Left kidney (tissue), 2 donors: ENCODE results near the gene PHF3. TPM values are rescaled to one million over a fixed set of nuclear protein-coding genes. Genes with fewer than 3 reads are reported as not detected.

ENCODE experiments used
- DNase-seq: peaks from one replicate; pipeline ENCODE4 v3.0.0-alpha.2; 2013
- polyA plus RNA-seq: library from polyadenylated mRNA; unstranded; fragments of 120-200 nt; gene quantifications from one replicate; pipeline ENCODE4 v1.2.1, GENCODE V29; 2013; ENCODE audit not compliant: insufficient read length

The PHF3 gene
- polyA plus RNA-seq, 1 donor = 71.9 TPM

DNA sequence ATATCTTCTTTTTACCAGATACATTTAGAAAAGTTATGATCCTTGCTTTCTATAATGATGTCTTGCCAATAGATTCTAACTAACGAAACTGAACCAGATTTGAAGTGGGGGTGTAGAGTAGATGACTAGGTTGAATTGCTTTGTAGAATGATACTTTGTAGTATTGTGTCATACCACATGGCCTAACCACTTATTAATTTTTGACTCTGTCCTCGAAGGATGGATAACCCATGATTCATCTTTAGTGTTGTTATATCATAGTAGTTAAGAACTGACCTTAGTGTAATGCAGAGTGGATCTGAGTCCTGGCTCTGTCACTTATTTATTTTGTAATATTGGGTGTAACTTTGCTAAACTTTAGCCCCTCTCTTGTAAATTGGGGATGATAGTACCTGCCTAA lies 4.5 kb downstream of the PHF3 start:
- DNase-seq = no peak

DNA sequence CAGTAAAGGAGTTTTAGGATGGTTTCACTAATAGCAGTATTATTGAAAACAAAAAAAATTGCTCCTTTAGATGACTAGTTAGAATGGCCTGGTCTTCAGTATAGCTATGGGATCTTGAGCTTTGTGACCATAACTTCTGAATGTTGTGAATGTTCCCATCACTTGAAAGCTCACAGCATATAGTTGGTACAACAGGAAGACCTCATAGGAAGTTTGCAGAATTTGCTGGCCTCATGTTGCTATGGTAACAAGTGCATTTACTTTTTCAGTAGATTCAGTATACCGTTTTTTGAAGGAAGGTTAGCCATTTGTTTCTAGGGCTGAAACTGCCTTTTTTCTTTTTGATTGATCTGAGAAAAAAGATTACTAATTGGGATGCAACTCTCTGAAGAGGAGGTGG lies 8.3 kb downstream of the PHF3 start:
- DNase-seq = no peak

DNA sequence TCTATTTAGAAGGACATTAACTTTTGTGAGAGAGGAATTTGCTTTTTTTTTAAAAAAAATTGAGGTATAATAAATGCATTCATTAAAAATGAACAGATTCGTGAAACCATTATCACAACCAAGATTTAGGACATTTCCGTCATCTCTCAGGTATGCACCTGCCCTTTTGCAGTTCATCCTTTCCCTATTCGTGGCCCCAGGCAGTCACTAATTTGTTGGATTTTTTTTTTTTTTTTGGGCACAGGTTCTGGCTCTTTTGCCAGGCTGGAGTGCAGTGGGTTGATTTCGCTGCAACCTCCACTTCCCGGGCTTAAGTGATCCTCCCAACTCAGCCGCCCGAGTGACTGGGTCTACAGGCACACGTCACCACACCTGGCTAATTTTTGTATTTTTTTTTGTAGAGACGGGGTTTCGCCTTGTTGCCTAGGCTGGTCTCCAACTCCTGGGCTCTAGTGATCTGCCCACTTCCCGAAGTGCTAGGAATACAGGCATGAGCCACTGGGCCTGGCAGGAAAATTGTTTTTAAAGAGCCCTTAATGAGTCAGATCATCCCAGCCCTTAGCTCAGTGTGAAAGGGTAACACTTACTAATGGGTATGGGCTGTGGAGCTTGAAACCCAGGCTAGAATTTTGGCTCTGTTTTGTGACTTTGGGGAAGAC lies 9.2 kb downstream of the PHF3 start:
- no peak for DNase-seq

DNA sequence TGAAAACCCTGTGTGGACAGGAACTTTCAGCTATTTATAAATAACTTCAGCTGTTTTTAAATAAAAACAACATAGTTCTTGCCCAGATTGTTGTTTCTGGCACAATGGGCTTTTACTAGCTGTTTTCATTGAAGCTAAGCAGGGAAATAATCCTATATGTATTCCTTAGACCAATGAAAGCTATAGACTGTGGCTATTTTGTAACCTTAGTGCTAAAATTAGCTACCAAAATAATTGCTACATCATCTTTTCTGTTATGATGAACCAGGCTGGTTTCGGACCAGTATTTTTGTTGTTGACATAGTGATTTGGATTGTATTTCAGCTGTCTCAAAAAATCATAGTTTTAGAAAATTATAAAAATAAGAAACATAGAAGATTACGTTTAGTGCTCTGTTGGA lies 13.7 kb downstream of the PHF3 start:
- DNase-seq = no peak

DNA sequence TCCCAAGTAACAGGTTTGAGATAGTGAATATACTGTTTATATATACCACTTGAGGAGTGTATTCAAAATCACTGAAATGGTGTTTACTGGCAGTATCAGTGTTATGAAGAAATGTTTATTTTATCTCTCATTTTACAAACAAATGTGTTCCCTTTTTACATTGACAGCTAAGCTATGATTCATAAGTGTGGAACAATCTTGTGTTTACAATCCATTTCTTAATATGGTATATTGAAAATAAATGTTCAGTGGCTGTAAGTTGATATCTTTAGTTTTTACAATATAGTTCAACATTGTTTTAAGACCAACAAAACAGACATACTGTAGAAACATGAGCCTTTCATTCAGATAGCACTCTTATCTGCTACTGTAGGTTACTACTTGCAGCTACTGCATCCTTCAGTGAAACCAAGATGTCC lies 14.3 kb downstream of the PHF3 start:
- DNase-seq = no peak

DNA sequence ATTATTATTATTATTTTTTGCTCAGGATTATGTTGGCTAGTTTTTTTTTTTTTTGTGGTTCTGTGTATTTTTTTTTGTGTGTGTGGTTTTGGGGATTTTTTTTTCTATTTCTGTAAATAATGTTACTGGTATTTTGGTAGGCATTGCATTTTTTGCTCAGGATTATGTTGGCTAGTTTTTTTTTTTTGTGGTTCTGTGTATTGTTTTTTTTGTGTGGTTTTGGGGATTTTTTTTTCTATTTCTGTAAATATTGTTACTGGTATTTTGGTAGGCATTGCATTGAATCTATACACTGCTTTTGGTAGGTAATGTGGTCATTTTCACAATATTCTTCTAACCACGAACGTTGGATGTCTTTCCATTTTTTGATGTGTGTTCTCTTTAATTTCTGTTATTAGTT lies 17.4 kb downstream of the PHF3 start:
- DNase-seq = no peak

DNA sequence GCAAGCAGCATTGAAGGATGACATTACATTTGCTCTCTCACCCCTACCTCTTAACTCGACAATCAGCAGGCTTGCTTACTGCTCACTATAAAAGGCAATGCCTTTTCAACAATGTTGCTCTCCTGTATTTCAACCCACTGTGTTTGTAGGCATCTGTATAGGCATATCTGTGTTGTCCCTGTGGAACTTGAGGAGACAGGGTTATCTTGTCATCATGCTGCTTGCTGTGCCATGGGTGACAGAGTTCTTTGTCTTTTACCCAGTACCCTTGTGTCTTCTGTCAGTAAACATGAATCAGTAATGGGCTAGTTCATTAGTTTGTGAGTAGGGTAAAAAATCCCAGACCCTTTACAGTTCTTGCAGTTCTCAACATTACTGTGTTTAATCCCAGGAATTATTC lies 25.2 kb downstream of the PHF3 start:
- no peak for DNase-seq

DNA sequence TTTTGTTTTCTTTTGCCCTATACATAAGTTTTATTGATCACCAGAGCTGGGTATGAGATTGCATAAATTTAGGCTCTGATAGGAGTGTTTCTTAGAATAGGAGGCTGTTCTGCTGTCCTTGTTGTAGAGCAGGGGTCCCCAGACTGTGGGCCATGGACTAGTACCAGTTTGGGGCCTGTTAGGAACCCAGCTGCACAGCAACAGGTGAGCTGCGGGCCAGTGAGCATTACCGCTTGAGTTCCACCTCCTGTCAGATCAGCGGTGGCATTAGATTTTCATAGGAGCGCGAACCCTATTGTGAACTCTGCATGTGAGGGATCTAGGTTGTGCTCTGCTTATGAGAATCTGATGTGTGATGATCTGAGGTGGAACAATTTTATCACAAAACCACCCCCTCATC lies 26.2 kb downstream of the PHF3 start:
- DNase-seq = no peak

DNA sequence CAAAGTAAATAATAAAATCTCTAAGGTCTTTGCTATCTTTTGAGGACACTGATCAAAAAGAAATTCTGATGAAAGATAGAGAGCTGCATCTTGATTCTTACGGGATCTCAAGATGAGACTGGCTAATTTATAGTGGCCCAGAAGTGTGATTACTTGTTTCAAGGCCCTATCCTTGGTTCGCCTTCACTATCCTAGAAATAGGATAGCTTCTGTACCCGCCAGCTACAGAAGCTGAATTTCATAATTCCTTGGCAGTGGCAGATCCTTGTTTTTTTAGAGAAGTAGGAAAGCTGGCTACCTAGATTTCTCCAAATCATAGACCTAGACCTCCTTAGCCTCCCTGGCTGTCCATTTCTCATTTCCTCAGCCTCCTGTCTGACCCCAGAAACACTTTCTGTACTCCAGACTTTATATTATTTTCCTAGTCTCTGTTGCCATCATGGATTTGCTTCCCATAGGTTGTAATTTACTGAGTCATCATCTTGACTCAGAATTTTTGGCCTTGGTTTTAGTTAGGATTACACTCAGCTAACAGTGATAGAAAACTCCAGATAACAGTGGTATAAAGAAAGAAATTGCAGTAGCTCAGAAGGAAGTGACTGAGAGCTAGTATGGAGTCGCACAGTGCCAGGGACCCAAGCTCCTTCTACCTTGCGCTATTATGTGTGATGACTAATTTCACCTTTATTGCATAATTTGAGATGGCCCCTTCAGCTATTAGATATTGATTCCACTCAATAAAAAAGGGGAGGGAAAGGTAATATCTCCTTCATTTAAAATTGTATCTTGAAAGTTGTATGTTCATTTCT lies 27.7 kb downstream of the PHF3 start:
- no peak for DNase-seq

DNA sequence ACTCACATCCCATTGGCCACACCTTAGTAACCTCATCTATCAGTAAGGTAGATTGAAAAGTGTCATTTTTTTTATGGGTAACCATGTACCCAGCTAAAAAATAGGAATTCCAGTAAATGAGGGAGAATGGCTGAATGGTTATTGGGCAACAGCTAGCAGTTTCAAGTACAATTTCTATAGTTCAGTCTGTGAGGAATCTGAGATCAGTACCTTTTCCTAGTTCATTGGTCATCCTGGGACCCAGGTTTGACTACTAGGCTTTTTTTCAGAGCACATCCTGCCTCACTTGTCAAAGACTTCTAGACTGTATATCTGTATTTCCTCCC lies 28.3 kb downstream of the PHF3 start:
- no peak for DNase-seq

DNA sequence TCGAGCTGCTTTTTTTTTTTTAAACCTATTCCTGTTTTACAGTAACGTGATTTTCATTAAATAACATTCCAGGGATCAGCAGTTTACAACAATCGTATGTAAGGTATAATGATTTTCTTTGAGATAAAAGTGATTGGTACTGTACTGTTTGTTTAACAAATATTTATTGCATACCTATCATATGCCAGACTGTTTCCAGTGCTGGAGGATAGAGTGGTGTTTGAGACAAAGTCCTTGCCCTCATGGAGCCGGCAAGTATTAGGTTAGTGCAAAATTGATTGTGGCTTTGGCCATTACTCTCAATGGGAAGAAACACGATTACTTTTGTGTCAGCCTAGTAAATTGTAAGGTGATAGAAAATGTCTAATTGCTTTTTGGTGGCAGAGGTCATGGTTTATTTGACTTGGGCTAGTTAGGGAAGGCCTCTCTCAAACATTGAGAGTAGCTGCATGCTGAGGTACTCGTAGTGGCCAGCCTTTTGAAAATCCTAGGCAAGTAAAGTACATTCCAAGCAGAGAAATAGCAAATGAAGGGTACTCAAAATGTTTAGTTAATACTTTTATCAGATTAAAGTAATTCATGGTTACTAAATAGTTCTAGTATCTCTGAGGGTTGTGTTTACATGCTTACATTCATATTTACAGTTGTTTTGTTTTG lies 35.6 kb downstream of the PHF3 start:
- no peak for DNase-seq

DNA sequence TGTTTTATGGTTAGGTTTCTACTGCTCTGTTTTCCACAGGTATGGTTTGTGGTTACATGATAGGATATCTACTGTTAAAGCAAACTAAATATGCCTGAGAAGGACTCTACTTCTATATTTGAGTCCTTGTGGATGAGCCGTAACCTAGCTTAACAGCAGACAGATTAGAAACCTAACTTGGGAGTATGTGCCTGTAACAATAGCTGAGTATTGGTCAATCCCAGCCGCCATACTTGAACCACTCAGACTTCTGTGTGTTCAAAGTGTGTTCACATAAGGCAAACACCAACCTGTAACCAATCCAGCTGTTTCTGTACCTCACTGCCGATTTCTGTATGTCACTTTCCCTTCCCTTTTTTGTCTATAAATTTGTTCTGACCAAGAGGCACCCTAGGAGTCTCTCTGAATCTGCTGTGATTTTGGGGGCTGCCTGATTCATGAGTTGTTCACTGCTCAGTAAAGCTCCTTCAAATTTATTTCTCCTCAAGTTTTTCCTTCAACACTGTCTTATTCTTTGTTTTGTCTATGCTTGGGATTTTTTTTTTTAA lies 37.1 kb downstream of the PHF3 start:
- no peak for DNase-seq

DNA sequence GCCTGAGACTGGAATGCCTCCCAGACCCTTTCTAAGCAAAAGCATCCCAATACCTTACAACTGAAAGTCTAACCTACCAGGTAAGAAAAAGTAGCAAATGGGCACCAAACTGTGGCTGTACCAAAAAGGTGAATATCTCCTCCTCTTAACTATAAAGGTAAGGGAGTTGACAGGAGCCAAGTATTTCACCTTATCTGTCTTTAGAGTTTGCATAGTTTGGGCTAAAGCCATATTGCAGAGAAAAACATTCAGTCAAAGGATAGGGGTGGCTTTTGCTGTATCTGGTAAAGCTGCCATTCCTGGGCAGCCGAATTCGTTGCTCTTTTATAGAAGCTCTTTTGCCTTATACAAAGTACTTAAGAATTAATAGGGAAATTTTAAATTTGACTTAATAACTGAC lies 38.1 kb downstream of the PHF3 start:
- DNase-seq = no peak

DNA sequence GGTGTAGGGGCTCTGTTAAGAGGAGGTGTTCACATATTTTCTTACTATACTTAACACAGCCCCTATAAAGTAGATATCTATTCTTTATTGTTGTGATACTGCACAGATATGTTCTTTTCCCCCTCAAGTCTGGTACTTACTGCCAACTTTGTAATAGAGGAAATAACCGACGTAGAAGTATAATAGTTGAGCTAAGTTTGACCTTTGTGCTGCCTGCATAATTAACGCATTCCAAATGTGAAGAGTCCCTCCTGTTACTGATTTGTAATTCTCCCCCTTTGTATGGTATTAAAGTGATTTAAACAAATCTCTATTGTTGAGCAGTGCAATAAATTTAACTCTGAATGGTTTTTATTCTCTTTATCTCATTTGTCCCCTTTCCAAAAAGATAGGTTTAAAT lies 39.0 kb downstream of the PHF3 start:
- no peak for DNase-seq

DNA sequence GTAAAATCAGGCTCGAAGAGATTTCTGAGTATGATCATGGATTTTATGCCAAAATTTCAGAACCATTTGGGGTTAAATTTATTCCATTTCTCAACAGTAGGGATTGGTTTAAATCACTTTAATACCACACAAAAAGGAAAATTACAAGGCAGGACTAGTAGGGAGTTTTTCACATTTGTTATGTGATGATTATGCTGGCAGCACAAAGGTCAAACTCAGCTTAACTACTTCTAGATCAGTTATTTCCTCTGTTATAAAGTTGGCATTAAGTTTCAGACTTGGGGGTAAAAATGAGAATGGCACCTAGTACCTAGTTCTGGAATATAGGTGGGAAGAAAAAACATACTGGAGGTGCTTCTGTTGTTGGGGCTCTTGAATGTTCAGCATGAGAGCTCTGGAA lies 39.5 kb downstream of the PHF3 start:
- no peak for DNase-seq

DNA sequence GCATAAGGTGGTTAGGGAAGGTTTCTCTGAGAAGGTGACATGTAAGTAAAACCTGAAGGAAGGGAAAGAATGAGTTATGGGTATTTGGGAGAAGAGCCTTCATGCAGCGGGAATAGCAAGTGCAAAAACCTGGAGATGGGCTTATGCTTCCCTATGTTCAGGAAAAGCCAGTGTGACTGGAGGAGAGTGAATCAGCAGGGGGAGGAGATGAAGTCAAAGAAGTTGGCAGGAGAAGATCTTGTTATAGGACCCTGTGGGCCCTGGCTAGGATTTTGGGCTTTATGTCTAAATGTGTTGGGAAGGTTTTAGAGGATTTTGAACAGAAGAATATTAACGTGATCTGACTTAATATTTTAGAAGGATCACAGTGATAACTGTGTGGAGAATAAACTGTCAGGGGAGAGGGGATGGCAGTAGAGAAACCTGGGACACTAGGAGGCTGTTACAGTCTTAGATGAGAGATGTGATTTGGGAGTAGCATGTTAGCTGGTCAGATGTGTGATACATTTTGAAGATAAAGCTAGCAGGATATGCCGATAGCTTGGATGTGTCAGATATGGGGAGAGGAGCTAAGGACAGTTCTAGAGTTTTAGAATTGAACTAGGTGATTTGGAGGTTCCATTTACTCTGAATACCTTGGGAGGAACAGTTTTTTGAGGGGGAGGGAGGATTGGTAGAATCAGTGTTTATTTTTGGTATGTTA lies 41.0 kb downstream of the PHF3 start:
- no peak for DNase-seq

DNA sequence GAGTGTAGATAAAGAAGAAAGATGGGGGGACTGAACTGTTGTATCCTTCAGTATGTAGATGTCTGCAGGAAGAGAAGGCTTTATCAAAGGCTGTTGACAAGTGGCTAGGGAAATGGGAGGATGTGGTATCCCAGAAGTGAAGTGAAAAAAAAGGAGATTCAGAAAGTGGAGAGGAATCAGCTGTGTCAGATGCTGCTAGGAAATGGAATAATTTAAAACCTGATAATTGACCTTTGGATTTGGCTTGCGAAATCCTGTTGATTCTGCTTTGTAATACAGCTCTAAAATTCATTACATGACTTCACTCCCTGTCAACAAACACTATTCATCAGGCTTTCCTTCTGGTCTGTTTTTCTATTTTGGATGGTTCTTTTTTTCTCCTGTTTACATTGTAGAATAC lies 41.7 kb downstream of the PHF3 start:
- peak; percentile 18 for DNase-seq

DNA sequence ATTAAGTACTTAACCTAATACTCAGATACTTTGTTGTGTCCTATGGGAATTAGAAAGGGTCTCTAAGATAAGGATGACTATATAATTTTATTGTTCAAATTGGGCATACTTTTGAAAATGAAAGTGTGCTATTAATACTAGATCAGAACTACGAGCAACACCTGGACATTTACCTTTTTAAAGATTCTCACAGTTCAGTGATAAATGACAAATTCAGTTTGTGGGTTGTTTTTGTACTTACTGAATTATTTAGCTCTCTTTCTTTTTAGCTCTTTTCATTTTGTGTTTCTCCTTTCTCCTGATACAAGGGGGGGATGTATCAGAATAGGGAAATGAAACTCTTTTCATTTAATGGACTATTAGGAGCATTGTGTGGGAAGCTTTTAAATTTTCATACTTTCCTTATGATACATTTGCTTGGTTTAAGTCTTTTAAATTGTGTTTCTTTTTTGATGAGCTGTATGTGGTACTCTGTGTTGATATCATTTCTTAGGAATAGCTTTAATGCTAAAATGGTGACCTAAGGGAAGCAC lies 47.5 kb downstream of the PHF3 start:
- no peak for DNase-seq

DNA sequence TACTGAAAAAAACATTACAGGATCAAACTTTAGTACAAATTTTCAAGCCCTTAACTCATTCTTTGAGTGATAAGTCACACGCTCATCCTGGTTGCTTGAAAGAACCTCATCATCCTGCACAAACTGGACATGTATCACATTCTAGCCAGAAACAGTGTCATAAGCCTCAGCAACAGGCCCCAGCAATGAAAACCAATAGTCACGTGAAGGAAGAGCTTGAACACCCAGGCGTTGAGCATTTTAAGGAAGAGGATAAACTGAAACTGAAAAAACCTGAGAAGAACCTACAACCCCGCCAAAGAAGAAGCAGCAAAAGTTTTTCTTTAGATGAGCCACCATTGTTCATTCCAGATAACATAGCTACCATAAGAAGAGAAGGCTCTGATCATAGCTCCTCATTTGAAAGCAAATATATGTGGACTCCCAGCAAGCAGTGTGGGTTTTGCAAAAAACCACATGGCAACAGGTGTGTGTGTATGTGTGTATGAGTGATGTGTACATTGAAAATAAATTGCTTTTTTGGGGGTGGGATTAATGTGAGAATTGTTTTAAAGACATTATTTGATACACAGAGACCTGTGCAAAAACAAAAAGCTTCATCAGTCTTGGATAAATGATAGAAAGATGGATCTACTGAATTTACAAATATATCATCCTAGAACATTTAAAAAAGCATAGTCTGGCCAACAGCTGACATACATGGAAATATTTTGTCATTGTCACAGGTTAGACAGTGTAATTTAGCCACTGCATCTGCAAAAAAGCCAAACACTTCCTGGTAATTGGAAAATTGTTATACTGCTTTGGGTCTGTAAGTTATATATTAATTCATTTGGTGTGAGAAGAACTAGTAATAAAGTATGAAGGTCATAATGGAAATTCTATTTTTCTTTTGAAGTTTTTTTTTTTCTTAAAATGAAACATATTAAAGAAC lies 50.1 kb downstream of the PHF3 start:
- no peak for DNase-seq

DNA sequence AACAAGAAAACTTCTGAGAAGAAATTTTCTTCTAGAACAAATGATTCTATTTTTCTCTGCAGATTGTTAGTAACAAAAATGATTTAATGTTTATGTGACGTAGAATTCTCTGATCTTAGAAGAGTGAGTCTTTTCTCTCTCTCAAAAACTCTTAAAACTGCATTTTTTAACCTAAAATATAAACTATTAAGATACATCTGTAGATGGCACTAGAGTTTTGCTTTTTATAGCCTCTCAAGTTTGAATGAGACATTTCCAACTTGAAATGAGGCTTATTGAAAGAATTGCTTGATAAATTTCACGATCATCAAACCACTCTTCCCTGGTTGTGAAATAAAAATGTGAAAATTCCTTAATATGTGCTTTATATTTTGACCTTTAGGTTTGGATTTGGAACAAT lies 53.8 kb downstream of the PHF3 start:
- DNase-seq = no peak

DNA sequence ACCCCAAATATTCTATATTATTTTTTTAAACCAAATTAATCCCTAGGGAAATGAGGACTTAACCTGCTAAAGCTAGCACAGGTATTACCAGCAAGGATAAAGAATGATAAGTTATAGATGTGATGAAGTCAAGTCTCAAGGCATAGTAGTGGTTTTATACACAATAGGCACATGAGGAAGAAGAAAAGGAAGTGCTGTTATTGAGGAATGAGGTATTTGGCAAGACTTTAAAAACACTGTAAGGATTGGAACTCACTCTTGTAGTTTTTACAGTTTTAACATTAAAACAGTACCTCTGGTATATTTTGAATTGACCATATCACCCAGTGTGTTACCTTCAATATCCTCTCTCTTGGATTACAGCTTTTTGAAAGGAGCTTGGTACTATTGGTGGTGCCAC lies 54.6 kb downstream of the PHF3 start:
- no peak for DNase-seq
